GM12872 (cell line): ENCODE data around the gene HMCN2.

Source experiments
- TF ChIP-seq, protein P1 (sequence below): IDR thresholded peaks from 3 replicates; pipeline ENCODE4 v1.5.1; 2011; ENCODE audit warnings: low read depth, mild to moderate bottlenecking, low read length, moderate library complexity; ENCODE audit not compliant: insufficient read depth

Gene HMCN2, protein sequence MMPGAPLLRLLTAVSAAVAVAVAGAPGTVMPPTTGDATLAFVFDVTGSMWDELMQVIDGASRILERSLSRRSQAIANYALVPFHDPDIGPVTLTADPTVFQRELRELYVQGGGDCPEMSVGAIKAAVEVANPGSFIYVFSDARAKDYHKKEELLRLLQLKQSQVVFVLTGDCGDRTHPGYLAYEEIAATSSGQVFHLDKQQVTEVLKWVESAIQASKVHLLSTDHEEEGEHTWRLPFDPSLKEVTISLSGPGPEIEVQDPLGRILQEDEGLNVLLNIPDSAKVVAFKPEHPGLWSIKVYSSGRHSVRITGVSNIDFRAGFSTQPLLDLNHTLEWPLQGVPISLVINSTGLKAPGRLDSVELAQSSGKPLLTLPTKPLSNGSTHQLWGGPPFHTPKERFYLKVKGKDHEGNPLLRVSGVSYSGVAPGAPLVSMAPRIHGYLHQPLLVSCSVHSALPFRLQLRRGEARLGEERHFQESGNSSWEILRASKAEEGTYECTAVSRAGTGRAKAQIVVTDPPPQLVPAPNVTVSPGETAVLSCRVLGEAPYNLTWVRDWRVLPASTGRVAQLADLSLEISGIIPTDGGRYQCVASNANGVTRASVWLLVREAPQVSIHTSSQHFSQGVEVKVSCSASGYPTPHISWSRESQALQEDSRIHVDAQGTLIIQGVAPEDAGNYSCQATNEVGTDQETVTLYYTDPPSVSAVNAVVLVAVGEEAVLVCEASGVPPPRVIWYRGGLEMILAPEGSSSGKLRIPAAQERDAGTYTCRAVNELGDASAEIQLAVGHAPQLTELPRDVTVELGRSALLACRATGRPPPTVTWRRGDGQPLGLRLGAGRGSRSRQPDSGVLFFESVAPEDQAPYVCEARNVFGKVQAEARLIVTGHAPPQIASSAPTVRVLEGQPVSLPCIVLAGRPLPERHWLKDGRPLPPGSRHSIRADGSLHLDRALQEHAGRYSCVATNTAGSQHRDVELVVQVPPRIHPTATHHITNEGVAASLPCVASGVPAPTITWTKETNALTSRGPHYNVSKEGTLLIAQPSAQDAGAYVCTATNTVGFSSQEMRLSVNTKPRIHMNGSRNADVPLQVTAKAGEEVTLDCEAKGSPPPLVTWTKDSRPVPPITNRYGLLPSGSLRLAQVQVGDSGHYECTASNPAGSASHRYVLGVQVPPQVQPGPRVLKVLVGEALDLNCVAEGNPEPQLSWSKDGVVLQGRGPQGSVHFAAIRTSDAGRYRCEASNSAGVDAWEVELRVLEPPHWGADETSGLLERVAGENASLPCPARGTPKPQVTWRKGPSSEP (N-terminal part only)

DNA sequence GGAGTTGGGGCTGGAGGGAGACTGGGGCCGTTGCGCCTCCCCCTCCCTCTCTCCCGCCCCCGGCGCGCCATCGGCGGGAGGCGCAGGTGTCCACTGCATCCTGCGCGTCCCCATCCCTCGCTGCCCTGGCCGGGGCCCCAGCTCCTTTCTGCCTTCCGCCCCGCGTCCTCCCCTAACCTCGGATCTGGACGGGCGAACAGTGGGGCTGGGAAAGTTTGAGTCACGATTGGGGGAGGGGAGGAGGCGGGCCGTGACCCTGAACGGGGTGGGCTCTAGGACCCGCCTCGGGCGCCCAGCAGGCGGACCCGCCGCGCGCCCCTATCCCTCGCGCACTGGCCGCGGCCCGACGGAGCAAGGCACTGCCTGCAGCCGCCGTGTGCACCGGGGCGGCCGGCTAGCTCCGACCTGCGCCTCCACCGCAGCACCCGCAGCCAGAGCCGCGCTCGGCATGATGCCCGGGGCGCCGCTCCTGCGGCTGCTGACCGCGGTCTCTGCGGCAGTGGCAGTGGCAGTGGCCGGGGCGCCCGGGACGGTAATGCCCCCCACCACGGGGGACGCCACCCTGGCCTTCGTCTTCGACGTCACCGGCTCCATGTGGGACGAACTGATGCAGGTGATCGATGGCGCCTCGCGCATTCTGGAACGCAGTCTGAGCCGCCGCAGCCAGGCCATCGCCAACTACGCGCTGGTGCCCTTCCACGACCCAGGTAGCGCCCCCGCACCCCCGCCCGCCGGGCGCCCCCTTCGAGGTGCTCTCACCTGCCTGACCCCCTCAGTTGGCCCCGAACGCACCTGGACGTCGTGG is at the start of gene HMCN2:
Gene HMCN2, plus strand, starts transcription at position 330 of the 805 bp plus-strand sequence. Its CDS starts 119 bp downstream, at position 449.
- TF ChIP-seq, protein P1, sequence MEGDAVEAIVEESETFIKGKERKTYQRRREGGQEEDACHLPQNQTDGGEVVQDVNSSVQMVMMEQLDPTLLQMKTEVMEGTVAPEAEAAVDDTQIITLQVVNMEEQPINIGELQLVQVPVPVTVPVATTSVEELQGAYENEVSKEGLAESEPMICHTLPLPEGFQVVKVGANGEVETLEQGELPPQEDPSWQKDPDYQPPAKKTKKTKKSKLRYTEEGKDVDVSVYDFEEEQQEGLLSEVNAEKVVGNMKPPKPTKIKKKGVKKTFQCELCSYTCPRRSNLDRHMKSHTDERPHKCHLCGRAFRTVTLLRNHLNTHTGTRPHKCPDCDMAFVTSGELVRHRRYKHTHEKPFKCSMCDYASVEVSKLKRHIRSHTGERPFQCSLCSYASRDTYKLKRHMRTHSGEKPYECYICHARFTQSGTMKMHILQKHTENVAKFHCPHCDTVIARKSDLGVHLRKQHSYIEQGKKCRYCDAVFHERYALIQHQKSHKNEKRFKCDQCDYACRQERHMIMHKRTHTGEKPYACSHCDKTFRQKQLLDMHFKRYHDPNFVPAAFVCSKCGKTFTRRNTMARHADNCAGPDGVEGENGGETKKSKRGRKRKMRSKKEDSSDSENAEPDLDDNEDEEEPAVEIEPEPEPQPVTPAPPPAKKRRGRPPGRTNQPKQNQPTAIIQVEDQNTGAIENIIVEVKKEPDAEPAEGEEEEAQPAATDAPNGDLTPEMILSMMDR = no peak

DNA sequence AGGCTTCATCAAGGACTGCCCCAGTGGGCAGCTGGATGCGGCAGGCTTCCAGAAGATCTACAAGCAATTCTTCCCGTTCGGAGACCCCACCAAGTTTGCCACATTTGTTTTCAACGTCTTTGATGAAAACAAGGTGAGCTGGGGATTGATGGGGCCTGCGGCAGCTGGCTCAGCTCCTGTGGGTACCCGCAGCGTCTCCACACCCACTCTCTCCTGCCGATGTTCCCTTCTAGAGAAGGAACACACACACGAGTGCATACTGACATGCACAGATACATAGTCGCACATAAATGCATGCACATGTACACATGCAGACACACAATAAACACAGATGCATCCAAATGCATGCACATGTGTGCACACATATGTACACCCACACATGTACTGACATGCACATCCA is 47.7 kb upstream of the HMCN2 start:
- TF ChIP-seq, protein P1 = no peak

DNA sequence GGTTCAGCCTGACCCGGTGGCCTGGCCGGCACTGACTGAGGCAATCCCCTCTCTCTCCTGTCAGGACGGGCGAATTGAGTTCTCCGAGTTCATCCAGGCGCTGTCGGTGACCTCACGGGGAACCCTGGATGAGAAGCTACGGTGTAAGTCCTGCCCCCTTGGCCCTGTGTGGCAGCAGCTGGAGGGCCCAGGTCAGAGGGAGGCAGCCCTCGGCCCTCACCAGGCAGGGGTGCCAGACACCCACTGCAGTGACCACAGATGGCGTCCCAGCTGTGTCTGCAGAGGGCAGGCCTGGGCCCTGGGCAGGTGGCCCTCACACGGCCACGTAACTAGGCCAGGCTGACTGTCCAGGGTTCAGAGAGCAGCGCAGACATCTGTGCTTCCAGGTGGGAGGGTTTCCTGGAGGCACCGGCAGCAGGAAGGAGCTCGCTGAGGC is 45.9 kb upstream of the HMCN2 start:
- TF ChIP-seq, protein P1 = no peak

DNA sequence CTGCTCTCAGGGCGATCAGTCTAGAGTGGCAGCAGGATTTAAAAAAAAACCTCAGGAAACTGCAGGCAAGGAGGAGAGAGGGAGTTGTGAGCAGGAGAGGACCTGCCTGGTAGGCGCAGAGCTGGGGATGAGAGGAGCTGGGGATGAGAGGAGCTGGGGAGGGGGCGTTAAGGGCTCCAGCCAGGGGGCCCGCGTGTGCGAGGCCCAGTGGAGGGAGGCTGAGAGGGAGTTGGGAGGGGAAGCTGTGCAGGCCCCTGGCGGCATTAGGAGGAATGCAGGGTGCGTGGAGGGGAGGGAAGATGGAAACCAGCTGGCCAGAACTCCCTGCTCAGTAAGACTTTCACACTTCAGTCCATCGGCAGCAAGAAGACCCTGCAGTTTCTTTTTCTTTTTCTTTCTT is 45.2 kb upstream of the HMCN2 start:
- TF ChIP-seq, protein P1 = no peak

DNA sequence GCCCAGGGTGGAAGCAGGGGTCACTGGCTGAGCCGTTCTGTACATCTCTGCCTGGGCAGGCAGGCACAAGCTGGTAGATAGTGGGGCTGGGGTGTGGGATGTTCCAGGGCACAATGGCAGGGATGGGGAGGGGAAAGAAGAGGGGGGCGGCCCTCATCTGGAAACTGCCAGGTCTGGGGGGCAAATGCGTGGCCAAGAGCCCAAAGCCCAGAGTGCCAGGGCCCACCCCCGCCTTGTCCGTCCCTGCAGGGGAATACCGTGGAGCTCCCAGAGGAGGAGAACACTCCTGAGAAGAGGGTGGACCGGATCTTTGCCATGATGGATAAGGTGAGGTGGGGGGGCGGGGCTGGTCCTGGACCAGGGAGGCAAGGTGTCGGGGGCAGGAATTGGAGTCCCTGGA is 42.7 kb upstream of the HMCN2 start:
- TF ChIP-seq, protein P1 = no peak

DNA sequence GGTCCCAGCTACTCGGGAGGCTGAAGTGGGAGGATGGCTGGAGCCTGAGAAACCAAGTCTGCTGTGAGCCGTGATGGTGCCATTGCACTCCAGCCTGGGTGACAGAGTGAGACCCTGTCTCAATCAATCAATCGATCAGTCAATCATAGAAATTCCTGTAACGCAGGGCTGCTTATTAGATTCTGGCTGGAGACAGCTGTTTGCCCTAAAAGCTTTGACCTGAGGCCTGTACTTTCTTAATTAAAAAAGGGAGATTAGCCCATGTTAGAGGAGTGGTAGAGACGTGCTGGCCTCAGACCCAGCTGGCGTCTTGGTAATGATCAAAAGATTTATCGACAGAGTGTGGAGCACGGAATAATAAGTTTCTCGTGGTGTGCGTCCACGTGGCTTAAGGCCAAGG is 40.5 kb upstream of the HMCN2 start:
- TF ChIP-seq, protein P1 = no peak
